SKM-1 treated with dmso at 0.1 percent for 144 hours (cell line): ENCODE data around the gene C12orf57.

Experiments used
- DNase-seq: peaks from one replicate; lab custom pipeline; 2025; ENCODE audit not compliant: unreplicated experiment; lab: John Stamatoyannopoulos, UW

The C12orf57 gene

GRCh38 chr12:6917491-6918231 is 26.2 kb upstream of the C12orf57 start:
- DNase-seq: no peak

- DNase-seq: no peak
Observed at GRCh38 chr12:6919588-6919987, 24.2 kb upstream of the C12orf57 start.

- no peak for DNase-seq
Observed at GRCh38 chr12:6921539-6921938, 22.3 kb upstream of the C12orf57 start.

GRCh38 chr12:6921996-6922946 is 21.6 kb upstream of the C12orf57 start:
- DNase-seq: no peak

GRCh38 chr12:6923003-6923732 is 20.7 kb upstream of the C12orf57 start:
- no peak for DNase-seq

- DNase-seq: no peak
Observed at GRCh38 chr12:6923851-6924250, 20.0 kb upstream of the C12orf57 start.

- no peak for DNase-seq
Observed at GRCh38 chr12:6925239-6925539, 18.6 kb upstream of the C12orf57 start.

GRCh38 chr12:6925540-6926279 is 18.1 kb upstream of the C12orf57 start:
- no peak for DNase-seq

GRCh38 chr12:6927379-6928021 is 16.3 kb upstream of the C12orf57 start, which contains the start of gene ATN1:
ATN1 (plus strand) TSS chr12:6927959; CDS start chr12:6934002, 6,043 bp downstream.
- no peak for DNase-seq

- DNase-seq: no peak
Observed at GRCh38 chr12:6928022-6928702, 15.7 kb upstream of the C12orf57 start.

GRCh38 chr12:6928703-6929407 is 15.0 kb upstream of the C12orf57 start:
- no peak for DNase-seq

- no peak for DNase-seq
Observed at GRCh38 chr12:6929466-6930452, 14.1 kb upstream of the C12orf57 start.

GRCh38 chr12:6932766-6933165 is 11.1 kb upstream of the C12orf57 start:
- DNase-seq: no peak

GRCh38 chr12:6934110-6934509 is 9.7 kb upstream of the C12orf57 start:
- no peak for DNase-seq

GRCh38 chr12:6935371-6936193 is 8.2 kb upstream of the C12orf57 start:
- no peak for DNase-seq

- no peak for DNase-seq
Observed at GRCh38 chr12:6936194-6936635, 7.6 kb upstream of the C12orf57 start.
